ENCODE results near the gene POU2AF2.
"Not testable (repeated sequence)": the region's sequence is repeated elsewhere in the genome, so short reads cannot be mapped to it uniquely, and the experiment has no call there.

The POU2AF2 gene

DNA sequence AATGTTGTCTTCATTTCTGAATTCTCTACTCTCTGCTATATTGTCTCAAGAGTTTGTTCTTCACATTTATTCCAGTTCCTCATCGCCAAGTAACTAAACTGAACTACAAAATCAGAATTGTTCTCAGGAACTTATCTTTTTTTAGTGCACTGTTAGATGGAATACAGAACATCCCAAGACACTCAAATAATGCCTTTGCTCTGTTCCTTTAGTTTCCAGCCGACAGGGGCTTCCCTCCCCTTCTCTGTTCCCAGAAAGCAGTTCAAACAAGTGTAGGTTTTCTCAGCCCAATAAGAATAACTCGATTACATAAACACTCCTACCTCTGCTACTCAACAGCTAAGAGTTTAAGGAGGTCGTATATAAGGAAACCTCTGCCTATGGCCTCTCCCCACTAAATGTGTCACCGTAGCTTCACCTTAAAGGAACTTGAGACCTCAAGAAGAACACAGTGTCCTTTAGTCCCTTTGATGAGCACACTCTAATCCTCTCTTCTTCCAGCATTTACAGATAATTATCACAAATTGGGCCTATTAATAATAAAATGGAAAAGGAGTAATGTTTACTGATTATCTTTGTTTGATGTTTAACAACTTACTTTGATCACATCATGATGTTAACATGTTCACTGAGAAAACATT lies 59.8 kb downstream of the POU2AF2 start:
- no peak for DNase-seq

- DNase-seq = no peak
These were observed 60.4 kb downstream of the POU2AF2 start for GRCh38 chr11:111305876-111306275.

- DNase-seq = no peak
These were observed 60.8 kb downstream of the POU2AF2 start for GRCh38 chr11:111306321-111306720.

GRCh38 chr11:111307472-111308108 lies 62.1 kb downstream of the POU2AF2 start:
- DNase-seq = no peak

GRCh38 chr11:111308140-111308539 lies 62.6 kb downstream of the POU2AF2 start:
- no peak for DNase-seq

DNA sequence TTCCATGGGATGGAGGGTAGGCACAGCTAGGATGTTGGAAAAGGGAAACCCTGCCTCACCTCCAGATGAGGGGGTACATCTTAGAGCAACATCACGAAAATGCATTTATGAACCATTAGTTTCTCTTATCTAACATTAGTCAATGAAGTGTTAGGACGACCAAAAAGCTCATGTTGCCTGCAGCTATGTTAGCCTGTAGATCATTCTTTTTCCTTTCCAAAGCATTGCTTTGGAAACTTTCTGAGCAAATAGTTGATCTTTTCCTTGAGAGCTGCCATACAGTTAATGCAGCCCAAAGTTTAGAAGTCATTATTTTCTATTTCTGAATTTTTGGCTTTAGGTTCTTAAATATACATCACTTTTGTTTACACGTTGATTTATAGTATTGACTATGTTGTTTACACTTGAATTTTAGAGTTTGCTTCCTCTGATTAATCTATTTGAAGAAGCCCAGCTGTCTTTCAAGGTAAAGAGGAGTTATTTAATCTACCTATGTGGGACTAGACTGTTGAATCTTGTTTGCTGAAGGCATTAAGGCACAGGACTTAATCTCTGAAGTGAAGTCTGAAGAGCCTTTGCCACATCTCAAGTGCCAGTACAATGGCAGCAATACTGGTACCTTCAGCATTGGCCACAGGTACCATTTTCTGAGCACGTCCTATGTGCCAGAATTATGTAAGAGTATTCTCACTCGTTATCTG lies 63.8 kb downstream of the POU2AF2 start:
- DNase-seq = no peak

- no peak for DNase-seq
These were observed 64.6 kb downstream of the POU2AF2 start for GRCh38 chr11:111310088-111310487.

- no peak for DNase-seq
These were observed 65.2 kb downstream of the POU2AF2 start for GRCh38 chr11:111310723-111311122.

GRCh38 chr11:111312076-111312475 lies 66.6 kb downstream of the POU2AF2 start:
- DNase-seq = no peak

- DNase-seq = no peak
These were observed 73.8 kb downstream of the POU2AF2 start for GRCh38 chr11:111319296-111319695.

DNA sequence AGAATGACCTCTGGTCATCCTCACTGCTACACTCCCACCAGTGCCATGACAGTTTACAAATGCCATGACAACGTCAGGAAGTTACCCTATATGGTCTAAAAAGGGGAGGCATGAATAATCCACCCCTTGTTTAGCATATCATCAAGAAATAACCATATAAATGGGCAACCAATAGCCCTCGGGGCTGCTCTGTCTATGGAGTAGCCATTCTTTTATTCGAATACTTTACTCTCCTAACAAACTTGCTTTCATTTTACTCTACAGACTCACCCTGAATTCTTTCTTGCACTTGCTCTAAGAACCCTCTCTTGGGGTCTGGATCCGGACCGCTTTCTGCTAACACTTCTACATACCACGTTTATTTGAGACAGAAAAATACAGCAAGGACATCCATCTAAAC lies 74.7 kb downstream of the POU2AF2 start:
- not testable (repeated sequence) for DNase-seq

DNA sequence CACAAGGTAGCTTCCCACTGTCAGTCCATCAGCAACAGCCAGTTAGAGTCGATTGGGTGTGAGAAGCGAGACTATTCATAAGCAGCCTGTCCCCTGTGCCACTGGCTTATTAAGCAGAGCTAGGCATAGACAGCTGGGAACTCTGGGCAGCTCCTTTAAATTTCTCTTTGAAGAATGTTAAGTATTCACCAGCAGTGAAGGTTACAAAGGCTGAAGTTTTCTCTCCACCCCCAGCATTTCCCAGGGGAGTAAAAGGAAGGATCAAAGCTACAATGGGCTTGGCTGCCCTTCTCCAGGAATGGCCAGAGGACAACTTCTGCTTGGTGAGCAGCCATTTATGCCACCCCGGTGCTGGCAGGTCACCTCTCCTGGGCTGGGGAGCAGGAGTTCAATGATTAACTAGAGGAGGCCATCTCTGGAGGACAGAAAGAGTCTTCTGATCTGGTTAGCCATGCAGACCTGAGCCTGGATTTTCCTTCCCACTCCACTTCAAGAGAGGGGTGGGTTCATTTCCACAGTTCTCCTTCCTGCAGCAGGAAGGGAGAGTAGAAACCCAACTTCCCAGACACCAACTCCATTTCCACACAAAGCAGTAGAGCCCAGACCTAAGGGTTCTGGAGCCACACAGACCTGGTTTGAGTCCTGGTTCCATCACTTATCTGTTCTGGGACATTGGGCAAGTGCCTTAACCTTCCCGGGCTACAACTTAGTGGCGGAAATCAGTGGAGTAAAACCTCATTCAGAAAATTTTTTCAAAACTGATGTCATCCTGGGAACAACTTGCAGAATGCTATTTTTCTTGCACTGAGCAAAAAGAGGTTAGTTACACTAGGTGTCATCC lies 75.4 kb downstream of the POU2AF2 start:
- DNase-seq = no peak

DNA sequence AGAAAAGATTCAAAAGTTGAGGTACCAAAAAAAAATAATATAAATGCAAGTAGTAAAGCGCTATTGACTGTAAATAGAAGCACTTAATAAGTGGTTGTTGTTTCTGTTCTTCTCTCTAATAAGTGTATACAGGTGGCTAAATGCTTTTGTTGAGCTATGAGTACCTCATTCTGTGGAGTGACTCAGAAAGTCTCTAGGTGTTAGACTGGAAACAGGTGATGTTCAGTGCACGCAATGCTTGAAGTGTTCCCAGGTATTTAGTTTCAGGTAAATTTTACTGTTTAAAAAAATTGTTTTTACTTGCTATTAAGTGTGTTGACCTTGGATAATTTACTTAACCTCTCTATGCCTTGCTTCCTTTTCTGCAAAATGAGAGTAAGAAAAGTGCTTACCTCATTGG lies 77.0 kb downstream of the POU2AF2 start:
- no peak for DNase-seq

DNA sequence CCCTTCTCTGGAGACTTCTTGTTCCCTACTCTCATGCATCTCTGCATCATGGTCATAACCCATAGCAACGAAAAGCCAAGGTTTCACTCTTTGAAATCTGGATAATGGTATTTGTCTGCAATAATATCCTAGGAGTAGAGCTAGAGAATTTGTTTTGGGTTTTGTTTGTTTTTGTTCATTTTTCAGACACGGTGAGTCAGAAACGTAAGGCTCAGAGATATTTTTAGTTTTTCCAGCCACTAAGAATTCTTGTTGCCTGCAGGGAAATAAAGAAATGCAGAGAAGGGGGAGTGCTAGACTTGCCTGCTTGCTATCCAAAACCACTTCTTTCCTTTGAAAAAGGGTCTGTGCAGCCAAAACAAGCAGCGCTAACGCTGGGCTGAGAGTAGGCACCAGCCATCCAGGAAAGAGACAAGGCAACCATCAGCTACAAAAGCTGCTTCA lies 78.8 kb downstream of the POU2AF2 start:
- no peak for DNase-seq

DNA sequence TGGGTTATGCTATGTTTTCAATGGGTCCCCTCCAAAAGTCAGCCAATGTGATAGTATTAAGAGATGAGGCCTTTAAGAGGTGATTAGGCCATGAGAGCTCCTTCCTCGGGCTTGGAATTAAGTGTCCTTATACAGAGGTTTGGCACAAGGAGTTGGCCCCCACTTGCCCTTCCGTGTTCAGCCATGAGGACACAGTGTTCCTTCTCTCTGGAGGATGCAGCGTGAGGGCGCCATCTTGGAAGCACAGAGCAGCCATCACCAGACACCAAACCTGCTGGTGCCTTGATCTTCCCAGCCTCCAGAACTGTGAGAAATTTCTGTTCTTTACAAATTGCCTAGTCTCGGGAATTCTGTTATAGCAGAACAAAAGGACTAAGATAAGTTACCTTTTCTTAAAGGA lies 79.7 kb downstream of the POU2AF2 start:
- DNase-seq = no peak

DNA sequence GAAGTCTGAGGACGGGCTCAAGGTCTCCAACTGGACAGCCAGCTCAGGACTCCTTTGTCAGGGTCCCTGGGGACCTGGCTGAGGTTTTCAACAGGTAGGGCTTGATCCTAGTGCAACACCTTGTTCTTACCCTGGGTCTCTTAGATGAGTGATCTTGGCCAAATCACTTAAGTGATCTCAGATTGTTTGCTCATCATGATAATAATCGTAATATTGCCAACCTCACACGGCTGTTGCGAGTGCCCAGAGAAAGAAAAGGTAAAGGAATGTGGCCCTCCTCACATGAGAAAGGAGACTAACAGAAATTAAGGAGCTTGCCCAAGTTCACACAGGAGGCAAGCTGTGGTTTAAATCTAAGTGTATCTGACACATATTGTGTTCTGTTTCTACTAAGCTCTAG lies 81.3 kb downstream of the POU2AF2 start:
- no peak for DNase-seq

GRCh38 chr11:111327908-111328624 lies 82.5 kb downstream of the POU2AF2 start:
- no peak for DNase-seq

DNA sequence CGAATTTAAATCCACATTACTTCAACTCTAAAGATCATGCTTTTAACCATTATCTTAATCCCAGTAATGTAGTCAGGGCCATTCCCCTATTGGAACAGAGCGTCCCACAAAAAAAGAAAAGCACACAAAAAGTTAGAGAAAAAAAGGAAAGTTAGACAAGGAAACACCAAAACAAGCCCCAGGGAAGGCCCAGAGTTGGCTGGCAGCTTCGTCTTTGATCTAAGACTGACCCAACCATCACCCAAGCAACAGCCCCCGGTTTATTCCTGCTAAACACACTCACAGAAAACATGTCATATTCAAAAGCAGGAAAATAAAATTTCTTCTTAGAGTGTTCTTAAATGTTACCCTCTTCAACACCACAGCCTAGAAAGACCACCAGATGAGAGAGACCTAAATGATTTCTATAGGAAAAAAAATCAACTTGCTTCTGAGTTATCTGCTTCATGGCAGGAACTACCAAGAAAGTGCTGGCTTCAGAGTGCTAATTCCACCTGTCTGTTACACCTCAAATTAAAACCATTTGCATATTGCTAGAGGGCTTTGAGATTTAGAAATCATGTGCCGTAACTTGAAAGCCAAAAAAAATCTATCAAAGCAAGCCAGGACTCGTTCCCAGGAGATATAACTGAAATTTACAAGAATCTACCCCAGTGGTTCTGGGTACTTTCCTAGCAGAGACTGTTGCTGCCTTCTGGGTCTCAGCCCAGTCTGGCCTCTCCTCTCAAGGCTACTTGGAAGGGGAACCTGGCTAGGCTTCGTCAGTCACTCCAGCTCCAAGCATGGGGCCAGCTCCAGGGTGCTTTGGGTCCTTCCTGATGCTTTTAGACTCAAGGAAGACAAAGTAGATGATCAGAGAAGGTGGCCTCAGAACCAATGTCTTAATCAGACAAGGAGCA lies 84.0 kb downstream of the POU2AF2 start:
- DNase-seq = no peak

- no peak for DNase-seq
These were observed 84.8 kb downstream of the POU2AF2 start for GRCh38 chr11:111330234-111330893.

- DNase-seq = no peak
These were observed 86.4 kb downstream of the POU2AF2 start for GRCh38 chr11:111331711-111332479.
